SK-N-SH treated with all-trans-retinoic acid at 6 μM for 48 hours (cell line): ENCODE results near the gene DNAJA1.

Source experiments
- ATAC-seq: fragments of 200-7000 bp; cut with Tn5 transposase; 3 replicates; pipeline ENCODE4 v1.9.1; 2020; ENCODE audit warnings: mild to moderate bottlenecking, moderate library complexity
- ARNTL ChIP-seq: fragments of 450-650 bp; formaldehyde crosslinking; IDR thresholded peaks from 2 replicates; pipeline ENCODE4 v1.5.0; 2020; ENCODE audit warnings: low read depth, mild to moderate bottlenecking, moderate library complexity, borderline replicate concordance
- BACH2 ChIP-seq: fragments of 250-450 bp; sonication (Bioruptor Pico); IDR thresholded peaks from 2 replicates; pipeline ENCODE4 v1.9.0; 2021; ENCODE audit warnings: mild to moderate bottlenecking, borderline replicate concordance
- CSDC2 ChIP-seq: fragments of 250-450 bp; sonication (Bioruptor Pico); IDR thresholded peaks from 2 replicates; pipeline ENCODE4 v1.5.0; 2020; ENCODE audit warnings: mild to moderate bottlenecking, moderate library complexity
- CSRNP3 ChIP-seq: fragments of 250-450 bp; sonication (Bioruptor Pico); IDR thresholded peaks from 2 replicates; pipeline ENCODE4 v1.5.1; 2021; ENCODE audit warnings: mild to moderate bottlenecking, moderate library complexity
- GLIS3 ChIP-seq: fragments of 250-450 bp; sonication (Bioruptor Pico); IDR thresholded peaks from 2 replicates; pipeline ENCODE4 v1.5.0; 2020; ENCODE audit warnings: mild to moderate bottlenecking, moderate library complexity
- ISL1 ChIP-seq: fragments of 250-450 bp; sonication (Bioruptor Pico); IDR thresholded peaks from 2 replicates; pipeline ENCODE4 v2.1.2; 2022; ENCODE audit warnings: mild to moderate bottlenecking, moderate library complexity
- OSR1 ChIP-seq: fragments of 250-450 bp; sonication (Bioruptor Pico); IDR thresholded peaks from 2 replicates; pipeline ENCODE4 v1.8.0; 2022; ENCODE audit warnings: moderate library complexity, mild to moderate bottlenecking, inconsistent platforms
- PATZ1 ChIP-seq: fragments of 250-450 bp; sonication (Bioruptor Pico); IDR thresholded peaks from 2 replicates; pipeline ENCODE4 v1.8.0; 2020; ENCODE audit warnings: mild to moderate bottlenecking, moderate library complexity, borderline replicate concordance
- PPARA ChIP-seq: fragments of 250-450 bp; sonication (Bioruptor Pico); IDR thresholded peaks from 2 replicates; pipeline ENCODE4 v1.5.0; 2020; ENCODE audit warnings: mild to moderate bottlenecking, borderline replicate concordance
- RARB ChIP-seq: fragments of 250-450 bp; sonication (Bioruptor Pico); IDR thresholded peaks from 2 replicates; pipeline ENCODE4 v1.8.0; 2021; ENCODE audit warnings: mild to moderate bottlenecking, moderate library complexity
- SNAI2 ChIP-seq: fragments of 250-450 bp; sonication (Bioruptor Pico); IDR thresholded peaks from 2 replicates; pipeline ENCODE4 v1.5.0; 2020; ENCODE audit warnings: mild to moderate bottlenecking, moderate library complexity
- TCF4 ChIP-seq: fragments of 250-450 bp; sonication (Bioruptor Pico); IDR thresholded peaks from 2 replicates; pipeline ENCODE4 v1.8.0; 2021; ENCODE audit warnings: mild to moderate bottlenecking, moderate library complexity, borderline replicate concordance
- TOX ChIP-seq: fragments of 250-450 bp; sonication (Bioruptor Pico); IDR thresholded peaks from 2 replicates; pipeline ENCODE4 v1.8.0; 2021; ENCODE audit warnings: mild to moderate bottlenecking, moderate library complexity, borderline replicate concordance
- TSHZ2 ChIP-seq: fragments of 250-450 bp; sonication (Bioruptor Pico); IDR thresholded peaks from 2 replicates; pipeline ENCODE4 v1.5.0; 2020; ENCODE audit warnings: mild to moderate bottlenecking, moderate library complexity
- ZFP3 ChIP-seq: fragments of 250-450 bp; sonication (Bioruptor Pico); IDR thresholded peaks from 2 replicates; pipeline ENCODE4 v1.5.0; 2020; ENCODE audit warnings: mild to moderate bottlenecking, moderate library complexity
- ZFP30 ChIP-seq: fragments of 450-650 bp; formaldehyde crosslinking; IDR thresholded peaks from 2 replicates; pipeline ENCODE4 v1.5.0; 2022; ENCODE audit warnings: mild to moderate bottlenecking, moderate library complexity
- ZNF70 ChIP-seq: fragments of 450-650 bp; formaldehyde crosslinking; IDR thresholded peaks from 2 replicates; pipeline ENCODE4 v1.5.0; 2020; ENCODE audit warnings: mild to moderate bottlenecking, moderate library complexity
- ZNF8 ChIP-seq: fragments of 450-650 bp; formaldehyde crosslinking; IDR thresholded peaks from 2 replicates; pipeline ENCODE4 v1.5.0; 2020; ENCODE audit warnings: mild to moderate bottlenecking, moderate library complexity
- TF ChIP-seq, protein P1 (sequence below): fragments of 250-450 bp; sonication (Bioruptor Pico); IDR thresholded peaks from 2 replicates; pipeline ENCODE4 v1.8.0; 2021; ENCODE audit warnings: low read depth, mild to moderate bottlenecking, moderate library complexity, borderline replicate concordance

DNAJA1 gene

GRCh38 chr9:33007755-33008154 is 17.3 kb upstream of the DNAJA1 start (continued):
- TF ChIP-seq TSHZ2 (CRISPR knock-in tag) (no peak), ARNTL (CRISPR knock-in tag) (no peak)
- TF ChIP-seq, all 23 proteins: peak for 0

DNA sequence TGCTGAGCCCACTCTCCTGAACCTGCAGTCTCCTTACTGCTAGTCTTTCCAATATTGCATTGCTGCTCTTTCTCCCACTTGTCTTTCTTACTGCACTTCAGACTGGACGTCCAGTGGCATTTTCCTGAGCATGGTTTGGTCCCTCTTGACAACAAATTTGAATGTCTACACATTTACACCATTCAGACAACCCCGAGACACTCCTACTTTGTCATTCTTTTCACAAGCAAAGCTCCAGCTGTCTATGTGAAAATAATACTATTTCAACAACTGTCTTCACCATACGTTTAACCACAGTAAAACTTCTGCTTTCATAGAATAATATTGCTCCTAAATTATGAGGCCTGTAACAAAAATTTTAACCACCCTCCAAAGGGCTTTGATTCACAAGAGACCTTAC is 13.2 kb upstream of the DNAJA1 start:
- TF ChIP-seq TSHZ2 (CRISPR knock-in tag), result no peak
- TF ChIP-seq ZFP3 (CRISPR knock-in tag), result no peak
- TF ChIP-seq ARNTL (CRISPR knock-in tag), result no peak
- TF ChIP-seq RARB, result no peak
- no peak for TF ChIP-seq PPARA (CRISPR knock-in tag)
- no peak for TF ChIP-seq BACH2 (CRISPR knock-in tag)
- no peak for ATAC-seq

DNA sequence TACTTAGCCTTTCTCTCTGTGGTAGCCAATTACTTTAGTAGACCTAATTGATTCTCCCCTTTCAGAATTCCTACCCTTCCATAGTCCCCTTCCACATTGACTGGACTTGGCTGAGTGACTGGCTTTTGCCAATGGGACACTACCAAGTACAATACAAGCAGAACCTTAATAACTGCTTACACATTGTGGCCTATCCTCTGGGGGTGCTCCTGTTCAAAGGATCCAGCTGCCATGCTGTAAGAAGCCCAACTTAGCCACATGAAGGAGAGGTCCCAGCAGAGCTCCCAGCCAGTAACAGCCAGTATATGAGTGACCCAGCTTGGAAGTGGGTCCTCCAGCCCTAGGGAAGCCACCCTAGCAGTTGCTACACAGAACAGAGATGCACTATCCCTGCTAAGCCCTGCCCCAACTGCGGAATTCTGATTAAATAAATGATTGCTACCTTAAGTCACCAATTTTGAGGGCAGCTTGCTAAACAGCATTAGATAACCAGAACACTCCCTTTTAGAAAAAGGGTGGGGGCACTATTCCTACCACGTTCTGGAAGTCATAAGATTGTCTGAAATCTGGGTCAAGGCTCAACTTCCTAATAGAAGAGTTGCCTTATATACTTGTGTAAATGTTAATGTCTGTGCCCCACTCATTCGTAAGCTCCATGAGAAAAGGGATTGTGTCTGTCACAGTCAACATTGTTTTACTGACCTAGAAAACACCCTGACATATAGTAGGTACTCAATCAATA is 12.6 kb upstream of the DNAJA1 start:
- TF ChIP-seq ZFP30, result no peak
- ATAC-seq, result no peak

DNA sequence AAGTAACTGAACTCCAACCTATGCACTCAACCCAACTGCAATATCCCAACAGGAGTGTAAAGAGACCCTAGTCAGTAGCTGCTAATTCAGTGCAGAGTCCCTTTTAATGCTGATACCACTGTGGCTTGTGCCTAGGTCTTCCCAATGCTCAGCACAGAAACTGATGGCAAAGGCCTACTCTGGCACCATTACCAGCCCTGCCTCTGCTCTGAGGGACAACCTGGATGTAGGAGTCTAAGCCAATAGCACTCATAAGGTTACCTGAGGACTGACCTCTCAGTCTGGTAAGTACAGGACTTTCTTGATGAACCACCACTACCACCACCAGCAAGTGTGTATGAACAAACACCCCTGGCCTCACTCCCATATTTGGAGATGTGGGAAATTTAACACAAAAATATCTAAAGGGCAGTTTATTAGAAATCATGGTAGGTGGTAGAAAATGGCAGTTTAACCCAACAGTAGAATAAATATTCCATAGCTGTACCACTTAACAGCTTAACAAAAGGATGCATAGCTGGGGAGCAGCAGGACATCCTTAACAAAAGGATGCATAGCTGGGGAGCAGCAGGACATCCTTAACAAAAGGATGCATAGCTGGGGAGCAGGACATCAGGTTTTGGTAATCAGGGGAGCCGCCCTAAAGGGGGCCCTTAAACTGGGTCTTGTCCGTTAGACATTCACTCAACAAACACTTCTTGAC is 11.0 kb upstream of the DNAJA1 start:
- TF ChIP-seq ISL1 (CRISPR knock-in tag) (no peak), ZFP3 (CRISPR knock-in tag) (no peak), BACH2 (CRISPR knock-in tag) (no peak), CSRNP3 (no peak), ZNF70 (CRISPR knock-in tag) (no peak), SNAI2 (CRISPR knock-in tag) (no peak), PATZ1 (CRISPR knock-in tag) (no peak), GLIS3 (CRISPR knock-in tag) (no peak), CSDC2 (CRISPR knock-in tag) (no peak), ARNTL (CRISPR knock-in tag) (no peak), ZNF8 (CRISPR knock-in tag) (no peak), PPARA (CRISPR knock-in tag) (no peak), OSR1 (no peak), TSHZ2 (CRISPR knock-in tag) (no peak), TOX (CRISPR knock-in tag) (no peak), ZFP30 (no peak), RARB (no peak), TCF4 (CRISPR knock-in tag) (no peak)
- TF ChIP-seq, protein P1, sequence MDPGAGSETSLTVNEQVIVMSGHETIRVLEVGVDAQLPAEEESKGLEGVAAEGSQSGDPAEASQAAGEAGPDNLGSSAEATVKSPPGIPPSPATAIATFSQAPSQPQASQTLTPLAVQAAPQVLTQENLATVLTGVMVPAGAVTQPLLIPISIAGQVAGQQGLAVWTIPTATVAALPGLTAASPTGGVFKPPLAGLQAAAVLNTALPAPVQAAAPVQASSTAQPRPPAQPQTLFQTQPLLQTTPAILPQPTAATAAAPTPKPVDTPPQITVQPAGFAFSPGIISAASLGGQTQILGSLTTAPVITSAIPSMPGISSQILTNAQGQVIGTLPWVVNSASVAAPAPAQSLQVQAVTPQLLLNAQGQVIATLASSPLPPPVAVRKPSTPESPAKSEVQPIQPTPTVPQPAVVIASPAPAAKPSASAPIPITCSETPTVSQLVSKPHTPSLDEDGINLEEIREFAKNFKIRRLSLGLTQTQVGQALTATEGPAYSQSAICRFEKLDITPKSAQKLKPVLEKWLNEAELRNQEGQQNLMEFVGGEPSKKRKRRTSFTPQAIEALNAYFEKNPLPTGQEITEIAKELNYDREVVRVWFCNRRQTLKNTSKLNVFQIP (CRISPR knock-in tag), result no peak
- TF ChIP-seq, all 23 proteins: peak for 0
- no peak for ATAC-seq
